HG03066 (cell line): Measurements from ENCODE around the gene MARCHF3.

Experiments
- ATAC-seq: cut with Tn5 transposase; IDR thresholded peaks from one replicate; pipeline ENCODE4 v1.9.1; 2021; ENCODE audit warnings: low read depth; ENCODE audit not compliant: unreplicated experiment

MARCHF3 gene

GRCh38 chr5:126888175-126888574, 142.2 kb downstream of the MARCHF3 start:
- no peak for ATAC-seq

- no peak for ATAC-seq
These were observed 146.0 kb downstream of the MARCHF3 start for GRCh38 chr5:126884269-126884819.

GRCh38 chr5:126883564-126884245, 146.7 kb downstream of the MARCHF3 start:
- no peak for ATAC-seq

- no peak for ATAC-seq
These were observed 148.3 kb downstream of the MARCHF3 start for GRCh38 chr5:126881821-126882600.

GRCh38 chr5:126878634-126879033, 151.7 kb downstream of the MARCHF3 start:
- no peak for ATAC-seq

GRCh38 chr5:126878085-126878484, 152.3 kb downstream of the MARCHF3 start:
- no peak for ATAC-seq

- ATAC-seq = no peak
These were observed 152.8 kb downstream of the MARCHF3 start for GRCh38 chr5:126877602-126878001.

- no peak for ATAC-seq
These were observed 155.0 kb downstream of the MARCHF3 start for GRCh38 chr5:126875303-126875785.

- ATAC-seq = no peak
These were observed 157.6 kb downstream of the MARCHF3 start for GRCh38 chr5:126872561-126873354.

GRCh38 chr5:126871441-126871840, 158.9 kb downstream of the MARCHF3 start:
- ATAC-seq = no peak

GRCh38 chr5:126869005-126869451, 161.3 kb downstream of the MARCHF3 start:
- ATAC-seq = peak; percentile 67

- no peak for ATAC-seq
These were observed 161.9 kb downstream of the MARCHF3 start for GRCh38 chr5:126868338-126869004.

- no peak for ATAC-seq
These were observed 163.3 kb downstream of the MARCHF3 start for GRCh38 chr5:126866851-126867636.

GRCh38 chr5:126865299-126865698, 165.1 kb downstream of the MARCHF3 start:
- no peak for ATAC-seq

- ATAC-seq = no peak
These were observed 166.2 kb downstream of the MARCHF3 start for GRCh38 chr5:126864042-126864688.

- no peak for ATAC-seq
These were observed 167.0 kb downstream of the MARCHF3 start for GRCh38 chr5:126863402-126863801.

- ATAC-seq = no peak
These were observed 171.9 kb downstream of the MARCHF3 start for GRCh38 chr5:126858441-126858840.

- ATAC-seq = no peak
These were observed 172.6 kb downstream of the MARCHF3 start for GRCh38 chr5:126857472-126858410.
